ENCODE data around the gene MTCH2.

The MTCH2 gene

GRCh38 chr11:47592251-47592650, 50.1 kb downstream of the MTCH2 start:
- H3K4me1 Mint-ChIP-seq, result peaks cover 18% of the 10 kb centered on the region
- H3K27me3 Mint-ChIP-seq, result peaks cover 55% of the 10 kb centered on the region
- no peaks in the 10 kb centered on the region for H3K9me3 Mint-ChIP-seq
- CTCF ChIA-PET, result interaction anchor here (0.6 to 1.6 kb wide), 3 partner anchors 28 to 113 kb away, joined by 3 to 5 read pairs (median 3); no protein-coding TSS in a partner anchor
- no peak overlapping the region for H3K27ac Mint-ChIP-seq
- H3K4me3 Mint-ChIP-seq, result no peak overlapping the region
- DNase-seq, result no peak
- H3K36me3 Mint-ChIP-seq, result no peaks in the 10 kb centered on the region

- Mint-ChIP-seq H3K4me1 (peaks cover 18% of the 10 kb centered on the region), H3K27me3 (peaks cover 52% of the 10 kb centered on the region), H3K4me3 (no peak overlapping the region), H3K27ac (no peak overlapping the region), H3K9me3 (no peaks in the 10 kb centered on the region), H3K36me3 (no peaks in the 10 kb centered on the region)
- DNase-seq, result no peak
- CTCF ChIA-PET, result interaction anchor here (1.1 kb wide), 1 partner anchor 28 kb away, joined by 3 read pairs; no protein-coding TSS in a partner anchor
These were observed 50.6 kb downstream of the MTCH2 start for GRCh38 chr11:47591764-47592163.

- no peaks in the 10 kb centered on the region for H3K9me3 Mint-ChIP-seq
- no peaks in the 10 kb centered on the region for H3K36me3 Mint-ChIP-seq
- no peak overlapping the region for H3K4me3 Mint-ChIP-seq
- CTCF ChIA-PET, result no interaction called here
- no peak overlapping the region for H3K27ac Mint-ChIP-seq
- H3K4me1 Mint-ChIP-seq, result peaks cover 18% of the 10 kb centered on the region
- DNase-seq, result no peak
- peaks cover 37% of the 10 kb centered on the region for H3K27me3 Mint-ChIP-seq
These were observed 52.1 kb downstream of the MTCH2 start for GRCh38 chr11:47589977-47590861.

GRCh38 chr11:47589584-47589976, 52.8 kb downstream of the MTCH2 start:
- peaks cover 4% of the 10 kb centered on the region for H3K36me3 Mint-ChIP-seq
- no peaks in the 10 kb centered on the region for H3K9me3 Mint-ChIP-seq
- peaks cover 18% of the 10 kb centered on the region for H3K4me1 Mint-ChIP-seq
- H3K27ac Mint-ChIP-seq, result no peak overlapping the region
- H3K27me3 Mint-ChIP-seq, result peaks cover 31% of the 10 kb centered on the region
- no peak for DNase-seq
- CTCF ChIA-PET, result no interaction called here
- H3K4me3 Mint-ChIP-seq, result no peak overlapping the region

GRCh38 chr11:47589118-47589517, 53.2 kb downstream of the MTCH2 start:
- DNase-seq, result no peak
- Mint-ChIP-seq H3K4me1 (peaks cover 18% of the 10 kb centered on the region), H3K27ac (no peak overlapping the region), H3K36me3 (peaks cover 8% of the 10 kb centered on the region), H3K27me3 (peaks cover 26% of the 10 kb centered on the region), H3K9me3 (no peaks in the 10 kb centered on the region), H3K4me3 (no peak overlapping the region)
- CTCF ChIA-PET, result no interaction called here

- H3K27me3 Mint-ChIP-seq, result peaks cover 13% of the 10 kb centered on the region
- no peaks in the 10 kb centered on the region for H3K9me3 Mint-ChIP-seq
- peaks cover 16% of the 10 kb centered on the region for H3K36me3 Mint-ChIP-seq
- CTCF ChIA-PET, result no interaction called here
- DNase-seq, result no peak
- H3K4me1 Mint-ChIP-seq, result peaks cover 13% of the 10 kb centered on the region
- H3K4me3 Mint-ChIP-seq, result no peak overlapping the region
- H3K27ac Mint-ChIP-seq, result no peak overlapping the region
These were observed 54.5 kb downstream of the MTCH2 start for GRCh38 chr11:47587723-47588326.

GRCh38 chr11:47587039-47587716, 55.2 kb downstream of the MTCH2 start:
- CTCF ChIA-PET, result no interaction called here
- no peak for DNase-seq
- peaks cover 21% of the 10 kb centered on the region for H3K36me3 Mint-ChIP-seq
- H3K4me1 Mint-ChIP-seq, result peaks cover 8% of the 10 kb centered on the region
- peaks cover 7% of the 10 kb centered on the region for H3K27me3 Mint-ChIP-seq
- H3K4me3 Mint-ChIP-seq, result no peak overlapping the region
- H3K9me3 Mint-ChIP-seq, result no peaks in the 10 kb centered on the region
- H3K27ac Mint-ChIP-seq, result no peak overlapping the region

- no peak within 1 kb of the TSS for H3K4me3 Mint-ChIP-seq
- no peak within 1 kb of the TSS for H3K27ac Mint-ChIP-seq
- peaks cover 26% of the 10 kb centered on the region for H3K36me3 Mint-ChIP-seq
- no peaks in the 10 kb centered on the region for H3K27me3 Mint-ChIP-seq
- H3K9me3 Mint-ChIP-seq, result no peaks in the 10 kb centered on the region
- H3K4me1 Mint-ChIP-seq, result peaks cover 4% of the 10 kb centered on the region
- DNase-seq, result no peak
- CTCF ChIA-PET, result no interaction called here
These were observed 56.1 kb downstream of the MTCH2 start, which contains the start of gene FAM180B for GRCh38 chr11:47586098-47586855. TSS of gene FAM180B (plus strand) at chr11:47586678. CDS start at chr11:47586769, 91 bp downstream.

GRCh38 chr11:47583844-47584243, 58.5 kb downstream of the MTCH2 start:
- peaks cover 19% of the 10 kb centered on the region for H3K4me1 Mint-ChIP-seq
- no peaks in the 10 kb centered on the region for H3K27me3 Mint-ChIP-seq
- DNase-seq, result no peak
- no peaks in the 10 kb centered on the region for H3K9me3 Mint-ChIP-seq
- CTCF ChIA-PET, result no interaction called here
- H3K27ac Mint-ChIP-seq, result no peak overlapping the region
- H3K36me3 Mint-ChIP-seq, result peaks cover 33% of the 10 kb centered on the region
- no peak overlapping the region for H3K4me3 Mint-ChIP-seq

- Mint-ChIP-seq H3K4me3 (peak within 1 kb of the TSS; percentile 96), H3K27ac (peak within 1 kb of the TSS; percentile 92), H3K9me3 (no peaks in the 10 kb centered on the region), H3K27me3 (no peaks in the 10 kb centered on the region), H3K36me3 (peaks cover 50% of the 10 kb centered on the region), H3K4me1 (peaks cover 43% of the 10 kb centered on the region)
- CTCF ChIA-PET, result interaction anchor here (0.9 to 1.9 kb wide), 2 partner anchors 25 to 27 kb away, joined by 3 to 5 read pairs; no protein-coding TSS in a partner anchor
- peak; percentile 91 for DNase-seq
These were observed 63.5 kb downstream of the MTCH2 start, which contains the start of the genes KBTBD4 and NDUFS3 for GRCh38 chr11:47578524-47579494. TSS of gene KBTBD4 (minus strand) at chr11:47578970. CDS start at chr11:47578951, 19 bp downstream. TSS of gene NDUFS3 (plus strand) at chr11:47579074. CDS start at chr11:47579092, 18 bp downstream.

GRCh38 chr11:47577460-47578041, 64.8 kb downstream of the MTCH2 start:
- peaks cover 45% of the 10 kb centered on the region for H3K4me1 Mint-ChIP-seq
- no peak for DNase-seq
- no peaks in the 10 kb centered on the region for H3K27me3 Mint-ChIP-seq
- H3K4me3 Mint-ChIP-seq, result peak overlapping the region; percentile 96
- CTCF ChIA-PET, result interaction anchor here (0.7 to 1.9 kb wide), 2 partner anchors 8 to 24 kb away, joined by 3 to 5 read pairs; no protein-coding TSS in a partner anchor
- H3K36me3 Mint-ChIP-seq, result peaks cover 55% of the 10 kb centered on the region
- H3K9me3 Mint-ChIP-seq, result no peaks in the 10 kb centered on the region
- peak overlapping the region; percentile 65 for H3K27ac Mint-ChIP-seq

- H3K36me3 Mint-ChIP-seq, result peaks cover 52% of the 10 kb centered on the region
- H3K4me3 Mint-ChIP-seq, result no peak overlapping the region
- CTCF ChIA-PET, result no interaction called here
- H3K27me3 Mint-ChIP-seq, result no peaks in the 10 kb centered on the region
- no peaks in the 10 kb centered on the region for H3K9me3 Mint-ChIP-seq
- H3K4me1 Mint-ChIP-seq, result peaks cover 22% of the 10 kb centered on the region
- H3K27ac Mint-ChIP-seq, result no peak overlapping the region
- DNase-seq, result no peak
These were observed 69.0 kb downstream of the MTCH2 start for GRCh38 chr11:47573321-47573720.
